Left ventricle myocardium superior (tissue), 1 donor: Measurements from ENCODE around the gene RASGEF1B. TPM values are rescaled to one million over a fixed set of nuclear protein-coding genes. Genes with fewer than 3 reads are reported as not detected.
"Not testable (repeated sequence)": the region's sequence is repeated elsewhere in the genome, so short reads cannot be mapped to it uniquely, and the experiment has no call there.

Experiments used
- ATAC-seq: fragments of 200-7000 bp; cut with Tn5 transposase; one replicate; pipeline ENCODE4 v1.9.1; 2020; ENCODE audit warnings: mild to moderate bottlenecking, moderate library complexity
- DNase-seq: peaks from one replicate; pipeline ENCODE4 v3.0.0-alpha.2; 2020
- intact Hi-C: fragments of 100-400 bp; cut with micrococcal nuclease; formaldehyde crosslinking; loops from one replicate; pipeline ENCODE4 v1.11.0; 2022
- total RNA-seq: library from RNA; stranded (reverse); fragmentation: NEBNext Ultra II Directional; extraction: Animal tissue kit (Norgen Biotek cat#: 25700); gene quantifications from one replicate; pipeline ENCODE4 v1.2.1, GENCODE V29; 2021
- donor health status: DM: no; HTN: yes; CAD: no; lungs with severe emphysema.

Gene RASGEF1B
- total RNA-seq, 1 donor from 2014 or later: 2.1 TPM

GRCh38 chr4:81412946-81413495 lies 58.7 kb downstream of the RASGEF1B start:
- intact Hi-C loops: no loop called here
- ATAC-seq (no peak), DNase-seq (no peak)

GRCh38 chr4:81410680-81411079 lies 61.0 kb downstream of the RASGEF1B start:
- ATAC-seq: no peak
- DNase-seq: no peak
- intact Hi-C loops: no loop called here

- intact Hi-C loops: loop anchor here (5.0 to 10.0 kb wide), 2 partner anchors 435 to 857 kb away; no protein-coding TSS in a partner anchor
Observed at GRCh38 chr4:81409836-81410235, 61.9 kb downstream of the RASGEF1B start.

GRCh38 chr4:81408341-81408740 lies 63.4 kb downstream of the RASGEF1B start:
- intact Hi-C loops: loop anchor here (5.0 to 10.0 kb wide), 2 partner anchors 436 to 859 kb away; no protein-coding TSS in a partner anchor
- no peak for ATAC-seq
- DNase-seq: no peak

More at GRCh38 chr4:81409836-81410235, 61.9 kb downstream of the RASGEF1B start:
- DNase-seq: no peak
- no peak for ATAC-seq

- DNase-seq (no peak), ATAC-seq (no peak)
- intact Hi-C loops: loop anchor here (5.0 to 10.0 kb wide), 2 partner anchors 437 to 860 kb away; no protein-coding TSS in a partner anchor
Observed at GRCh38 chr4:81407726-81408125, 64.0 kb downstream of the RASGEF1B start.

GRCh38 chr4:81406481-81406880 lies 65.2 kb downstream of the RASGEF1B start:
- DNase-seq, ATAC-seq: not testable (repeated sequence)

GRCh38 chr4:81405900-81406401 lies 65.8 kb downstream of the RASGEF1B start:
- intact Hi-C loops: loop anchor here (5.0 to 10.0 kb wide), 2 partner anchors 439 to 861 kb away; no protein-coding TSS in a partner anchor
- DNase-seq: no peak
- peak; percentile 84 for ATAC-seq

More at GRCh38 chr4:81406481-81406880, 65.2 kb downstream of the RASGEF1B start:
- intact Hi-C loops: loop anchor here (5.0 to 10.0 kb wide), 2 partner anchors 438 to 861 kb away; no protein-coding TSS in a partner anchor

GRCh38 chr4:81404741-81405140 lies 67.0 kb downstream of the RASGEF1B start:
- intact Hi-C loops: loop anchor here (5.0 to 10.0 kb wide), 2 partner anchors 440 to 863 kb away; no protein-coding TSS in a partner anchor
- ATAC-seq: no peak

GRCh38 chr4:81404294-81404693 lies 67.4 kb downstream of the RASGEF1B start:
- no peak for ATAC-seq
- intact Hi-C loops: loop anchor here (10.0 kb wide), 1 partner anchor 441 kb away; no protein-coding TSS in a partner anchor
- no peak for DNase-seq

More at GRCh38 chr4:81404741-81405140, 67.0 kb downstream of the RASGEF1B start:
- no peak for DNase-seq

GRCh38 chr4:81399306-81400086 lies 72.2 kb downstream of the RASGEF1B start:
- intact Hi-C loops: loop anchor here (10.0 kb wide), 1 partner anchor 445 kb away; no protein-coding TSS in a partner anchor
- DNase-seq: no peak
- no peak for ATAC-seq

- intact Hi-C loops: no loop called here
- DNase-seq (no peak), ATAC-seq (no peak)
Observed at GRCh38 chr4:81398379-81398778, 73.3 kb downstream of the RASGEF1B start.

GRCh38 chr4:81397635-81398034 lies 74.1 kb downstream of the RASGEF1B start:
- intact Hi-C loops: no loop called here
- ATAC-seq (peak; percentile 95), DNase-seq (no peak)

- intact Hi-C loops: no loop called here
- DNase-seq: no peak
- peak; percentile 68 for ATAC-seq
Observed at GRCh38 chr4:81395239-81395638, 76.5 kb downstream of the RASGEF1B start.

GRCh38 chr4:81392164-81392563 lies 79.5 kb downstream of the RASGEF1B start:
- ATAC-seq: no peak
- intact Hi-C loops: no loop called here
- no peak for DNase-seq

GRCh38 chr4:81389720-81390119 lies 82.0 kb downstream of the RASGEF1B start:
- DNase-seq: no peak
- peak; percentile 78 for ATAC-seq
- intact Hi-C loops: no loop called here

GRCh38 chr4:81380437-81380836 lies 91.3 kb downstream of the RASGEF1B start:
- DNase-seq (no peak), ATAC-seq (no peak)
- intact Hi-C loops: no loop called here

GRCh38 chr4:81378386-81378785 lies 93.3 kb downstream of the RASGEF1B start:
- intact Hi-C loops: no loop called here
- DNase-seq (no peak), ATAC-seq (no peak)

- intact Hi-C loops: no loop called here
- ATAC-seq (no peak), DNase-seq (no peak)
Observed at GRCh38 chr4:81377191-81377590, 94.5 kb downstream of the RASGEF1B start.

- DNase-seq: no peak
- intact Hi-C loops: no loop called here
- no peak for ATAC-seq
Observed at GRCh38 chr4:81376720-81377119, 95.0 kb downstream of the RASGEF1B start.
